ENCODE data around the gene ATP8A2.
"Not testable (repeated sequence)": the region's sequence is repeated elsewhere in the genome, so short reads cannot be mapped to it uniquely, and the experiment has no call there.

GRCh38 chr13:25360443-25360842, 11.3 kb upstream of the ATP8A2 start:
- TF ChIP-seq POLR2AphosphoS5, CTCF, POLR2A (IDR thresholded peaks at IDR 0.05): not testable (repeated sequence)
